Peyer's patch (tissue), 4 donors: ENCODE measurements around the gene DPYD.

ENCODE experiments used
- CTCF ChIP-seq, 6 experiments: fragments of 450-650 bp in 4 of 6; fragments of 200-600 bp in 2 of 6; sonication (generic) in 1 of 6; IDR thresholded peaks; one replicate each; pipeline ENCODE4 v1.5.1; 2017 to 2019; ENCODE audit warnings: antibody characterized with exemption in 6 of 6, mild to moderate bottlenecking in 3 of 6, moderate library complexity in 1 of 6
- POLR2A ChIP-seq, 2 donors: fragments of 450-650 bp; IDR thresholded peaks; one replicate each; pipeline ENCODE4 v1.5.1; 2017; ENCODE audit warnings: antibody characterized with exemption in 2 of 2, mild to moderate bottlenecking in 2 of 2, moderate library complexity in 2 of 2

- TF ChIP-seq POLR2A (IDR thresholded peaks at IDR 0.05), result no peak
- no peak for TF ChIP-seq CTCF (IDR thresholded peaks at IDR 0.05)
Measured at GRCh38 chr1:97816927-97817326, 103.9 kb downstream of the DPYD start.
